ENCODE results near the gene MYRF.

The MYRF gene

DNA sequence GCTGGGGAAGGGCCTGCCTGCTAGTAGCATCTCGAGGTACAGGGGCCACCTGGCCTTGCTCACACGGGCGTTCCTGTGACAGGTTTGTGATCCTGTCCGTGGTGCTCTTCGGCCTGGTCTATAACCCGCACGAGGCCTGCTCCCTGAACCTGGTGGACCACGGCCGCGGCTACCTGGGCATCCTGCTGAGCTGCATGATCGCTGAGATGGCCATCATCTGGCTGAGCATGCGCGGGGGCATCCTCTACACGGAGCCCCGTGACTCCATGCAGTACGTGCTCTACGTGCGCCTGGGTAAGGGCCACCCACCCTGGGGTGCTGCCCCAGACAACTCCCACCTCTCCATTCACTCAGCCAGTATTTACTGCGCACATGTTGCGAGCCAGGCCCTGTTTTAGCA is 31.8 kb upstream of the MYRF start:
- Histone ChIP-seq H3K4me1 (ENCODE audit: insufficient read depth, low read length) (peaks cover 10% of the 10 kb centered on the region), H3K9ac (ENCODE audit: low read length) (no peak overlapping the region), H3K36me3 (ENCODE audit: insufficient read depth, low read length) (peaks cover 4% of the 10 kb centered on the region), H3K4me3 (ENCODE audit: low read depth in 1 of 2, low read length in 2 of 2) (no peak overlapping the region), H3K27ac (ENCODE audit: low read depth, low read length) (no peak overlapping the region), H3K27me3 (ENCODE audit: control insufficient read depth in 1 of 2, insufficient read depth in 2 of 2, low read length in 2 of 2) (no peaks in the 10 kb centered on the region), H3K9me3 (ENCODE audit: low read length) (no peaks in the 10 kb centered on the region)

DNA sequence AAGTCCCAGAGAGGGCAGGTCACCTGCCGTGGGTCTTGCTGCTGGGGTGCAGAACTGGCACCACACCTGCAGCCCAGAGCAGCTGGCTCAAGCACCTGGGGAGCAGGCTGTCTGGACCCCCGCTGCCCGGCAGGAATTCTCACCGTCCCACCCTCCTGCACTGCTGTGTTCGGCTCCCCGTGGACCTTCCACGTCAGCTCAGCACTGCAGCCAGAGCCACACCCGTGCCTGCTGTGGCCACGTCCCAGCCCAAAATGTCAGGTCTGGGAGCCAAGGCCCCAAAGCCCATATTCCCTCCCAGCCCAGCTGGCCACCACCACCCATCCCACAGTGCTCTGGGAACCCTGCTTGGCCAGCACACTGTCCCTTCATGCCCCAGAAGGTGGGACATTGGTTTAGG is 28.0 kb upstream of the MYRF start:
- Histone ChIP-seq H3K4me3 (ENCODE audit: low read depth in 1 of 2, low read length in 2 of 2) (no peak overlapping the region), H3K27me3 (ENCODE audit: control insufficient read depth in 1 of 2, insufficient read depth in 2 of 2, low read length in 2 of 2) (no peaks in the 10 kb centered on the region), H3K9ac (ENCODE audit: low read length) (no peak overlapping the region), H3K36me3 (ENCODE audit: insufficient read depth, low read length) (peaks cover 16% of the 10 kb centered on the region), H3K9me3 (ENCODE audit: low read length) (no peaks in the 10 kb centered on the region), H3K27ac (ENCODE audit: low read depth, low read length) (no peak overlapping the region), H3K4me1 (ENCODE audit: insufficient read depth, low read length) (no peaks in the 10 kb centered on the region)

DNA sequence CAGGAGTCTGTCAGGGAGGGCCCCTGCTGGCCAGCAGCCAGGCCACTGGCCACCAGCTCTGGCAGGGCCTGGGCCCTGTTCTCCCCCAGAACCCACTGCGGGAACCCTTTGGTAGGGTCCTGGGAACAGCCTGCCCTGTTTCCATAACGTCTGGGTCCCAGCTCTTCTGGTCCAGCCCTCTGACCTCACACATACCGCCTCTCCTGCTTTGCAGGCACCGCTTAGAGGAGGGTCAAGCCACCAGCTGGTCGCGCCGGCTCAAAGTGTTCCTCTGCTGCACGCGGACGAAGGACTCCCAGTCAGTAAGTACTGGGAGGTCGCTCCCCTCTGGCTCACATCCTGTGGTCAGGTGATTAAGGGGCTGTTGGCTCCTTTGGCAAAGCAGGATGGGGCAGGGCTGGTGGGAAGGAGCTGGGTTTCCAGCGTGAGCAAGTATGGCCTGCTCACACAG is 26.6 kb upstream of the MYRF start:
- H3K36me3 ChIP-seq (ENCODE audit: insufficient read depth, low read length), result peaks cover 16% of the 10 kb centered on the region
- H3K27me3 ChIP-seq (ENCODE audit: control insufficient read depth in 1 of 2, insufficient read depth in 2 of 2, low read length in 2 of 2), result no peaks in the 10 kb centered on the region
- no peaks in the 10 kb centered on the region for H3K9me3 ChIP-seq (ENCODE audit: low read length)
- H3K4me3 ChIP-seq (ENCODE audit: low read depth in 1 of 2, low read length in 2 of 2), result no peak overlapping the region
- no peak overlapping the region for H3K9ac ChIP-seq (ENCODE audit: low read length)
- no peaks in the 10 kb centered on the region for H3K4me1 ChIP-seq (ENCODE audit: insufficient read depth, low read length)
- H3K27ac ChIP-seq (ENCODE audit: low read depth, low read length), result no peak overlapping the region

DNA sequence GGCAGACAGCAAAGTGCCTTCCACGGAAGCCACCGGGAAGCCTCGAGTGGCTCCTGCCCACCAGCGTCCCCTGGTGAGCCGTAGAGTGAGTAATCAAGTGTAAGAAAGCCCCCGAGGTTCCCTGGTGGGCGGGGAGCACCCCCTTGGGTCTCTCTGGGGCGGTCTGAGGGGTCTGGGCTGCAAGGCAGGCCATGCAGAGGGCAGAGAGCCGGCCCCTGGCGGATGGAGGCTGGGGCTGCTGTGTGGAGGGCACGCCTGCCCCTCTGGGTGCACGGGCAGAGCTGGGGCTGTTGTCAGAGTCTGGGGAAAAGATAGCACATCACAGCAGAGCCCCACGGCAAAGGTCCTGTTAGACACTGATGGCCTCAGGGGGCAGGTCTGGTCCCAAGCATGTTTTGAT is 25.7 kb upstream of the MYRF start:
- Histone ChIP-seq H3K27me3 (ENCODE audit: control insufficient read depth in 1 of 2, insufficient read depth in 2 of 2, low read length in 2 of 2) (no peaks in the 10 kb centered on the region), H3K9ac (ENCODE audit: low read length) (no peak overlapping the region), H3K36me3 (ENCODE audit: insufficient read depth, low read length) (peaks cover 16% of the 10 kb centered on the region), H3K4me1 (ENCODE audit: insufficient read depth, low read length) (peaks cover 6% of the 10 kb centered on the region), H3K9me3 (ENCODE audit: low read length) (no peaks in the 10 kb centered on the region), H3K27ac (ENCODE audit: low read depth, low read length) (no peak overlapping the region), H3K4me3 (ENCODE audit: low read depth in 1 of 2, low read length in 2 of 2) (no peak overlapping the region)

DNA sequence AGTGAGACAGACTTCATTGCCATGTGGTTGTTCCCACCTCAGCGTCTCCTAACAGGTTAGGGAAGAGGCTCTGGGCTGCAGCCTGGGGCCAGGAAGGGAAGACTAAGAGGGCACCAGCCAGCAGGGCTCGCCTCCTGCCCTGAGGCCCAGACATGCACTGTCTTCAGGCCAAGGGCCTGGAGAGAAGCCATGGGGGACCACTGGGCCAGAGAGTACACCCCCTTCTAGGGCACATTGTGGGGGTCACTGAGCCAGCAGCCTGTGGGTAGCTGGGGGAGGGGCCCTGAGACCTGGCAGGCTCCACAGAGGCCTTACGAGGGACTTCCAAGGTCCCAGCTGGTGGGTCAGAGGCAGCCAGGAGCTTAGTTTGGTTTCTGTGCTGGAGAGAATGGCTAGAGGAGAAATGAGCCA is 25.0 kb upstream of the MYRF start:
- H3K36me3 ChIP-seq (ENCODE audit: insufficient read depth, low read length), result peaks cover 16% of the 10 kb centered on the region
- H3K4me1 ChIP-seq (ENCODE audit: insufficient read depth, low read length), result peaks cover 12% of the 10 kb centered on the region
- H3K9ac ChIP-seq (ENCODE audit: low read length), result no peak overlapping the region
- no peaks in the 10 kb centered on the region for H3K27me3 ChIP-seq (ENCODE audit: control insufficient read depth in 1 of 2, insufficient read depth in 2 of 2, low read length in 2 of 2)
- H3K9me3 ChIP-seq (ENCODE audit: low read length), result no peaks in the 10 kb centered on the region
- H3K4me3 ChIP-seq (ENCODE audit: low read depth in 1 of 2, low read length in 2 of 2), result no peak overlapping the region
- no peak overlapping the region for H3K27ac ChIP-seq (ENCODE audit: low read depth, low read length)

DNA sequence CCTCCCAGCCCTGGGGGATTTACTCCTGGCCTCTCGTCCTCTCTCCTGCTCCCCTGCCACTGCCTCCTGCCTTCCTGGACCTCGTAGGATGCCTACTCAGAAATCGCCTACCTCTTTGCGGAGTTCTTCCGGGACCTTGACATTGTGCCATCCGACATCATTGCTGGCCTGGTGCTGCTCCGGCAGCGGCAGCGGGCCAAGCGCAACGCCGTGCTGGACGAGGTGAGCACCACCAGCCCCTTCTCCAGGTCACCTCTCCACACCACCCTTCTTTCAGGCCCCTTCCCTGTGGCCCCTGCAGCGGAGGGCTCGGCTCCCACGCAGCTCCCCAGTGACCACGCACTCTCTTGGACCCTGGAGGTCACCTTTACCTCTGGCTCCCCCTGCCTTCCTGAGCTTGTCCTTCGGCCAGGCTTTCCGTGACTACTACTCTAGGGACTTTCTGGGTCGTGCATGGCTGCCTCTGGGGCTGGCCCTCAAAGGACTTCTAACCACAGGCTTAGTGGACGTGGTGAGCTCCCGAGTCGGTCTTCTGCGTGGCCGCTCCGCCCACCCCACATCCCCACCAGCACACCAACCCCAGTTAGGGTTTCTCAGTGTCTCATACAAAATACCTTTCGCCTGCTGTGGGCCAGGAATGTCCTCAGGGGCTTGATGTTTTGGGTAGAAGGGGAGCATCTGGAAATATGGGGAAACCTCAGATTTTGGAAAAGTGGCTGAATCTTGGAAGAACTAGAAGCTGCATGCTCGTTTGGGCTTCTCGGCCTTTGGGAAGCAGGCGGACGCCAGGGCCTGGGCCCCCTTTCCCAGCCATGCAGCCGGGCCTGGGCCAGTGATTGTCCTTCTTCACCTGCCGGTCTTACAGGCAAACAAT is 24.1 kb upstream of the MYRF start:
- Histone ChIP-seq H3K9me3 (ENCODE audit: low read length) (no peaks in the 10 kb centered on the region), H3K4me3 (ENCODE audit: low read depth in 1 of 2, low read length in 2 of 2) (no peak overlapping the region), H3K4me1 (ENCODE audit: insufficient read depth, low read length) (peaks cover 21% of the 10 kb centered on the region), H3K27me3 (ENCODE audit: control insufficient read depth in 1 of 2, insufficient read depth in 2 of 2, low read length in 2 of 2) (no peaks in the 10 kb centered on the region), H3K9ac (ENCODE audit: low read length) (no peak overlapping the region), H3K27ac (ENCODE audit: low read depth, low read length) (no peak overlapping the region), H3K36me3 (ENCODE audit: insufficient read depth, low read length) (peaks cover 16% of the 10 kb centered on the region)

DNA sequence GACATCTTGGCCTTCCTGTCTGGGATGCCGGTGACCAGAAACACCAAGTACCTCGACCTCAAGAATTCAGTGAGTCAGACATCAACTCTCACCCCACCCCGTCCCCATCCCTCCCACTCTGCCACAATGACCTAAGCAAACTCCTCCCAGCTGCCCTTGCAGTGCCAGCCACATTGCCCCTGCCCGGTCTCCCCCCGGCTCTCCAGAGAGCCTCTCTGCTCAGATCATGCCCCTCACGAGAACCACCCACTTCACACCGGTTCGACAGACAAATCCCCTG is 23.6 kb upstream of the MYRF start:
- Histone ChIP-seq H3K27ac (ENCODE audit: low read depth, low read length) (no peak overlapping the region), H3K4me3 (ENCODE audit: low read depth in 1 of 2, low read length in 2 of 2) (no peak overlapping the region), H3K27me3 (ENCODE audit: control insufficient read depth in 1 of 2, insufficient read depth in 2 of 2, low read length in 2 of 2) (no peaks in the 10 kb centered on the region), H3K9ac (ENCODE audit: low read length) (no peak overlapping the region), H3K4me1 (ENCODE audit: insufficient read depth, low read length) (peaks cover 21% of the 10 kb centered on the region), H3K9me3 (ENCODE audit: low read length) (no peaks in the 10 kb centered on the region), H3K36me3 (ENCODE audit: insufficient read depth, low read length) (peaks cover 16% of the 10 kb centered on the region)

DNA sequence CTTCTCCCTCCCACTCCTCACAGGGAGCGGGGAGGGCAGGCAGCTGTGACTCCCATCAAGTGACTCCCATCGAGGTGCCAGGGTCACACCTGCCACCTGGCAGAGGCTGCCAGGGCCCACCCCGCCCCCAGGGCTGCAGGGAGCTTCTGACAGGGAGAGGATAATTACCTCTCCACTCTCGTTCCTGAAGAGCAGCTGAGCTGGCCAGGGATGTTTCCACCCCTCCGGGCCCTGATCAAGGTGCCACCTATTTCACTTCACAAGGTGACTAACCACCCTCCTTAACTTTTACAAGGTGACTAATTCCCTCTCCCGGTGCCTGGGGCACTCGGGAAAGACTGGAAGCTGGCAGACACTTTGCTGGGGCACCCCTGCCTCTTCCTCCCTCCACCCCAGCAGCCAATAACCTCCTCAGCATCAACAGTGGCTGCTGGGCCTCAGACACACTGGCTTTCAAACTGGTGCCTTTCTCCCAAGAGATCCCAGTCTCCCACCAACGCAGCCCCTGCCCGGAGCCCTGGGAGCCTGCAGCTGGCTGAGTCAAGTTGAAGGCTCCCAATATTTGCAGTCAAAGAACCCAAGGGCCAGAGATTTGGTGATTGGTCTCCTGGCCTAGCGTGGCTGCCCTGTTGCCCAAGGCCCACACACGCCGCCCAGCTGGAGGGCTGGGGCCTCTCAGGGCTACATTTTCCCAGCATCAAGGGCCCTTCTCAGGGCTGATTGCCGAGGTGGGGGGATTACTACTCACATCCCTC is 22.0 kb upstream of the MYRF start:
- H3K9ac ChIP-seq (ENCODE audit: low read length), result no peak overlapping the region
- H3K9me3 ChIP-seq (ENCODE audit: low read length), result no peaks in the 10 kb centered on the region
- peaks cover 23% of the 10 kb centered on the region for H3K36me3 ChIP-seq (ENCODE audit: insufficient read depth, low read length)
- H3K4me1 ChIP-seq (ENCODE audit: insufficient read depth, low read length), result peaks cover 21% of the 10 kb centered on the region
- no peaks in the 10 kb centered on the region for H3K27me3 ChIP-seq (ENCODE audit: control insufficient read depth in 1 of 2, insufficient read depth in 2 of 2, low read length in 2 of 2)
- H3K4me3 ChIP-seq (ENCODE audit: low read depth in 1 of 2, low read length in 2 of 2), result no peak overlapping the region
- H3K27ac ChIP-seq (ENCODE audit: low read depth, low read length), result no peak overlapping the region

DNA sequence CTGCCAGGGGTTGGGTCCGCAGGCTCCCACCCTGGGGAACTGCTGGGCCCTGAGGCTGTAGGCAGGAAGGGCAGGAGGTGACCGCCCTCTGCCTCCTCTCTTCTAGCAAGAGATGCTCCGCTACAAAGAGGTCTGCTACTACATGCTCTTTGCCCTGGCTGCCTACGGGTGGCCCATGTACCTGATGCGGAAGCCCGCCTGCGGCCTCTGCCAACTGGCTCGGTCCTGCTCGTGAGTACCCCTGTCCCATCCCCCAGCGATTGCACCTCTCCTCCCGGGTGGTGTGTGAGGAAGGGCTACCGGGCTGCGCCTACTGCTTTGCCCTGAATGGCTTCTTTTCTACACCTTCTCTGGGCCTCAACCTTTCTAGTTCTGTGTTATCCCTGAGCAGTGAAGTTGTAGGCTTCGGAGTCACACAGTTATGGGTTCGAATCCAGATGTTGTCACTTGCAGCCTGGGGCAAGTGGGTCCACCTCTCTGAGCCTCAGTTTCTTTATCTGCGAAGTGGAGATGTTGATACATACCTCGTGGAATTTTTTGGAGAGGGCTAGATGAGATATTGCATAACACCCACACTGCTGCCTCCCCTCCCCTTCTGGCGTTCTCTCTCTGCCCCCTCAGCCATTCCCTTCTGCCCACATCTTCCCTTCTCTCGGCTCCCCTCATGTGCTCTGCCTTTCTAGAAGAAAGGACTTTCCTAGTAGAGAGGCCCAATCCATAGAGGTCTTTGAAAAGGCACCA is 21.1 kb upstream of the MYRF start:
- peaks cover 23% of the 10 kb centered on the region for H3K36me3 ChIP-seq (ENCODE audit: insufficient read depth, low read length)
- no peaks in the 10 kb centered on the region for H3K27me3 ChIP-seq (ENCODE audit: control insufficient read depth in 1 of 2, insufficient read depth in 2 of 2, low read length in 2 of 2)
- H3K4me3 ChIP-seq (ENCODE audit: low read depth in 1 of 2, low read length in 2 of 2), result no peak overlapping the region
- H3K9ac ChIP-seq (ENCODE audit: low read length), result no peak overlapping the region
- H3K4me1 ChIP-seq (ENCODE audit: insufficient read depth, low read length), result peaks cover 21% of the 10 kb centered on the region
- no peak overlapping the region for H3K27ac ChIP-seq (ENCODE audit: low read depth, low read length)
- no peaks in the 10 kb centered on the region for H3K9me3 ChIP-seq (ENCODE audit: low read length)

DNA sequence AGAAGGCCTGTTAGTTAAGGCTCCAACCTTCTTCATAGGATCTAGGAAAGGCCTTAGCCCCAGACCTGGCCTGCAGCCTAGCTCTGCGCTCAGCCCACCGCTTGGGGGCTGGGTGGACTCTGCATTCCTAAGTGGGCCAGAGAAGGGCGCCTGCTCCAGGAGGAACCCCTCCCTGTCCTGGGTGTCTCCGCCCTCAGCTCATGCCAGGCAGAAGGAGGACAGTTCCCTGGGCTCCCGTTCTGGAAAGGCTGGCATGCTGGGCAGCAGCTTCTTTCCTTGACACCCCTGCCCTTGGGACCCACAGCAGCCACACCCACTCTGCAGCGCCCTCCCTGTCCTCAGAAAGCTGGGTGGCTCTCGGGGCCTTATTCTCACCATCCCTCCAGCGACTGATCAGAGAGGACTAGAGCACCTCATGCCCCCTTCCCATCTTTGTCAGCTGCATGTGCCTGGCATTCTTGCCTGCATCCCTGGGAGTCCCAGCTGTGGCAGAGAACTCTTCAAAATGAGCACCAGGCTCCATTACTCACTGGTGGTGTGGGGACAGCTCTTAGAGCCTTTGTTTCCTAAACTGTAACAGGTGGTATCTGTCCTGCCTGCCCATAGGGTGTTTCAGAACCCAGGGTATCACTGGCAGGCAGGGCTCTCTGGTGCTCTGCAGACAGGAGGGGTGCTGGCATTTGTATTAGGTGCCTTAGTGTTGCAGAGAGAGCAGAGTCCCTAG is 20.3 kb upstream of the MYRF start:
- no peaks in the 10 kb centered on the region for H3K27me3 ChIP-seq (ENCODE audit: control insufficient read depth in 1 of 2, insufficient read depth in 2 of 2, low read length in 2 of 2)

DNA sequence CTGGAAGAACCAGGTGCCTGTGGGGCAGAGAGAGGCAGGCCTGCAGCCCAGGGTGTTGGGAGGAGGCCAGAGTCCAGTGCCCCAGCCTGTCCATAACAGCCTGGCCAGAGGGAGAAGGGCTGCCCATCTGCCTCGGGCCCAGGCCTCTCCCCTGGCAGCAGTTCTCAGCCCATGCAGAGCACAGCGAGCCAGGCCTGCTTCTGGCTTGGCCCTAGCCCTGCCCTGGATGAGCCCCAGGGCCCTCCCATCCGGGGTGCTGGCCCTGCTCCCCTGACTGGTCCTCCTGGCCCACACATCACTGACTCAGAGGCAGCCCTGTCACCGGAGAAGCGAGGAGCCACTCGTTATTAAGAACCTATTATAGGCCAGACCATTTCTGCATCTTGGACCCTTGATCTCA is 19.7 kb upstream of the MYRF start:
- no peak overlapping the region for H3K4me3 ChIP-seq (ENCODE audit: low read depth in 1 of 2, low read length in 2 of 2)
- no peaks in the 10 kb centered on the region for H3K27me3 ChIP-seq (ENCODE audit: control insufficient read depth in 1 of 2, insufficient read depth in 2 of 2, low read length in 2 of 2)
- peaks cover 27% of the 10 kb centered on the region for H3K36me3 ChIP-seq (ENCODE audit: insufficient read depth, low read length)
- H3K9ac ChIP-seq (ENCODE audit: low read length), result peak overlapping the region; percentile 10
- peak overlapping the region; percentile 50 for H3K27ac ChIP-seq (ENCODE audit: low read depth, low read length)
- H3K9me3 ChIP-seq (ENCODE audit: low read length), result no peaks in the 10 kb centered on the region
- peaks cover 21% of the 10 kb centered on the region for H3K4me1 ChIP-seq (ENCODE audit: insufficient read depth, low read length)

More for the DNA sequence above, 20.3 kb upstream of the MYRF start:
- H3K27ac ChIP-seq (ENCODE audit: low read depth, low read length), result peak overlapping the region; percentile 50
- H3K4me3 ChIP-seq (ENCODE audit: low read depth in 1 of 2, low read length in 2 of 2), result no peak overlapping the region
- no peak overlapping the region for H3K9ac ChIP-seq (ENCODE audit: low read length)
- peaks cover 27% of the 10 kb centered on the region for H3K36me3 ChIP-seq (ENCODE audit: insufficient read depth, low read length)
- H3K4me1 ChIP-seq (ENCODE audit: insufficient read depth, low read length), result peaks cover 21% of the 10 kb centered on the region
- no peaks in the 10 kb centered on the region for H3K9me3 ChIP-seq (ENCODE audit: low read length)
